ENCODE results near the gene MTX1. TPM values are rescaled to one million over a fixed set of nuclear protein-coding genes. Genes with fewer than 3 reads are reported as not detected.

Gene MTX1
- total and polyA plus RNA-seq, 2 of the 4 experiments (the other 2 are of a cell fraction) = 67.2 to 73.7 TPM

DNA sequence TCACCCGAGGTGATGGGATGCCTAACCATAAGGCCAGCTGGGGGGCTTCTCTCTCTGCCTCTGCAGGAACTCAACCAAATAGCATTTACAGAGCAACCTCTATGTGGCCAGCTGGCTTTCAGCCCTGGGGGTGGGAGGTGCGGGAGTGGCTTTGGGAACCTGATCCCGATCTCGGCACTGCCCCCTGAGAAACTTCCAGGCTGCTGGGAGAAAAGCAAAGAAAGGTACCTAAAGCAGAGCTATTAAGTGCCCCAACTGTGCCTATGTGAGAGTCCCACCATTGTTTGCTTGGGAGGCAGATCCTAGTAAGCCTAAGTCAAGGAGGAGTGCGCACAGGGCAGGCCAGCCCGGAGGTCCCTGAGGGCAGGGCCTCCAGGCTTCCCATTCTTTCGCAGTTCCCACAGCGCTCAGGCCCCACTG, 42.4 kb upstream of the MTX1 start:
- Histone ChIP-seq H2BK5ac (ENCODE audit: low read depth, low read length, poor library complexity, severe bottlenecking) (no peak overlapping the region), H2AFZ (replicated peaks; ENCODE audit: low read length, poor library complexity) (peak overlapping the region; percentile 32), H4K8ac (ENCODE audit: low read depth in 2 of 2, low read length in 2 of 2) (no peak overlapping the region), H3K9me1 (ENCODE audit: insufficient read depth, low read length) (no peaks in the 10 kb centered on the region; the same call in 1 of the 2 replicates), H2AK9ac (replicated peaks; ENCODE audit: low read depth, low read length, poor library complexity) (no peak overlapping the region), H3K36me3 (ENCODE audit: control insufficient read depth, insufficient read depth, low read length) (peaks cover 16% of the 10 kb centered on the region), H3K23ac (ENCODE audit: low read depth, low read length) (no peak overlapping the region), H3K27me3 (ENCODE audit: control insufficient read depth, insufficient read depth, low read length) (peaks cover 6% of the 10 kb centered on the region; the same call in 1 of the 2 replicates), H2AK5ac (ENCODE audit: low read depth, low read length) (no peak overlapping the region), H3K14ac (replicated peaks; ENCODE audit: low read depth, low read length) (no peak overlapping the region), H3K27ac (ENCODE audit: insufficient read depth, low read length) (no peak overlapping the region), H3K4me2 (ENCODE audit: low read depth, low read length) (no peak overlapping the region), H2BK20ac (ENCODE audit: low read depth, low read length) (no peak overlapping the region), H3K56ac (ENCODE audit: extremely low read depth, insufficient read depth, low read length) (no peak overlapping the region), H2BK120ac (ENCODE audit: low read depth, low read length) (no peak overlapping the region), H4K91ac (ENCODE audit: insufficient read depth, low read depth, low read length) (no peak overlapping the region), H3K4me1 (ENCODE audit: control insufficient read depth, insufficient read depth, low read length) (peaks cover 2% of the 10 kb centered on the region; the same call in 1 of the 2 replicates), H3K9ac (ENCODE audit: low read depth, low read length) (no peak overlapping the region), H3K79me1 (ENCODE audit: low read depth in 1 of 2, low read length in 2 of 2) (peaks cover 0 to 5% of the 10 kb centered on the region in 2 experiments; a peak in 3 of 4 replicates), H3K9me3 (ENCODE audit: control insufficient read depth, insufficient read depth, low read length) (no peaks in the 10 kb centered on the region), H3K4ac (ENCODE audit: low read depth, low read length) (no peak overlapping the region), H4K5ac (ENCODE audit: low read depth, low read length) (no peak overlapping the region), H3K18ac (ENCODE audit: low read depth, low read length) (no peak overlapping the region), H2BK15ac (ENCODE audit: low read depth, low read length) (no peak overlapping the region), H3K4me3 (ENCODE audit: insufficient read depth, low read depth, low read length) (no peak overlapping the region), H4K20me1 (ENCODE audit: insufficient read depth, low read length) (no peaks in the 10 kb centered on the region)
- POLR2A ChIA-PET (ENCODE audit: unreplicated experiment) = no interaction called here
- 51% methylated on average over 7 of the region's 8 CpGs; no CpG with 5 or more reads in 1 of the 2 experiments for WGBS, 2 experiments (ENCODE audit: extremely low coverage in 2 of 2, insufficient read length in 1 of 2)
- ATAC-seq (ENCODE audit: low read depth) = no peak
- in situ Hi-C loops (cut with MboI; ENCODE audit: low sequenced_read_pairs) (loop anchor here (5.0 kb wide), 1 partner anchor 74 kb away; no protein-coding TSS in a partner anchor), intact Hi-C loops (cut with micrococcal nuclease) (no loop called here), dilution Hi-C loops (cut with HindIII; ENCODE audit: low sequenced_read_pairs, unreplicated experiment) (no loop called here)
- CTCF ChIA-PET = interaction anchor here (3.1 kb wide), 1 partner anchor 75 kb away, joined by 18 read pairs; no protein-coding TSS in a partner anchor
- no peak for DNase-seq
- no peak for TF ChIP-seq RAD21 (IDR thresholded peaks at IDR 0.05; ENCODE audit: low read length)
- TF ChIP-seq POLR2A (IDR thresholded peaks at IDR 0.05; ENCODE audit: low read depth, low read length) = no peak
- TF ChIP-seq BHLHE40 (IDR thresholded peaks at IDR 0.05; ENCODE audit: low read depth, low read length) = no peak
- TF ChIP-seq MAFK (IDR thresholded peaks at IDR 0.05; ENCODE audit: low read depth, low read length) = no peak
- TF ChIP-seq, protein P1, sequence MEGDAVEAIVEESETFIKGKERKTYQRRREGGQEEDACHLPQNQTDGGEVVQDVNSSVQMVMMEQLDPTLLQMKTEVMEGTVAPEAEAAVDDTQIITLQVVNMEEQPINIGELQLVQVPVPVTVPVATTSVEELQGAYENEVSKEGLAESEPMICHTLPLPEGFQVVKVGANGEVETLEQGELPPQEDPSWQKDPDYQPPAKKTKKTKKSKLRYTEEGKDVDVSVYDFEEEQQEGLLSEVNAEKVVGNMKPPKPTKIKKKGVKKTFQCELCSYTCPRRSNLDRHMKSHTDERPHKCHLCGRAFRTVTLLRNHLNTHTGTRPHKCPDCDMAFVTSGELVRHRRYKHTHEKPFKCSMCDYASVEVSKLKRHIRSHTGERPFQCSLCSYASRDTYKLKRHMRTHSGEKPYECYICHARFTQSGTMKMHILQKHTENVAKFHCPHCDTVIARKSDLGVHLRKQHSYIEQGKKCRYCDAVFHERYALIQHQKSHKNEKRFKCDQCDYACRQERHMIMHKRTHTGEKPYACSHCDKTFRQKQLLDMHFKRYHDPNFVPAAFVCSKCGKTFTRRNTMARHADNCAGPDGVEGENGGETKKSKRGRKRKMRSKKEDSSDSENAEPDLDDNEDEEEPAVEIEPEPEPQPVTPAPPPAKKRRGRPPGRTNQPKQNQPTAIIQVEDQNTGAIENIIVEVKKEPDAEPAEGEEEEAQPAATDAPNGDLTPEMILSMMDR (conservative IDR thresholded peaks at IDR 0.05; ENCODE audit: low read depth, low read length) = no peak
- TF ChIP-seq, protein P2, sequence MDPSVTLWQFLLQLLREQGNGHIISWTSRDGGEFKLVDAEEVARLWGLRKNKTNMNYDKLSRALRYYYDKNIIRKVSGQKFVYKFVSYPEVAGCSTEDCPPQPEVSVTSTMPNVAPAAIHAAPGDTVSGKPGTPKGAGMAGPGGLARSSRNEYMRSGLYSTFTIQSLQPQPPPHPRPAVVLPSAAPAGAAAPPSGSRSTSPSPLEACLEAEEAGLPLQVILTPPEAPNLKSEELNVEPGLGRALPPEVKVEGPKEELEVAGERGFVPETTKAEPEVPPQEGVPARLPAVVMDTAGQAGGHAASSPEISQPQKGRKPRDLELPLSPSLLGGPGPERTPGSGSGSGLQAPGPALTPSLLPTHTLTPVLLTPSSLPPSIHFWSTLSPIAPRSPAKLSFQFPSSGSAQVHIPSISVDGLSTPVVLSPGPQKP (IDR thresholded peaks at IDR 0.05; ENCODE audit: borderline replicate concordance, low read depth, low read length) = no peak
- TF ChIP-seq, protein P3, sequence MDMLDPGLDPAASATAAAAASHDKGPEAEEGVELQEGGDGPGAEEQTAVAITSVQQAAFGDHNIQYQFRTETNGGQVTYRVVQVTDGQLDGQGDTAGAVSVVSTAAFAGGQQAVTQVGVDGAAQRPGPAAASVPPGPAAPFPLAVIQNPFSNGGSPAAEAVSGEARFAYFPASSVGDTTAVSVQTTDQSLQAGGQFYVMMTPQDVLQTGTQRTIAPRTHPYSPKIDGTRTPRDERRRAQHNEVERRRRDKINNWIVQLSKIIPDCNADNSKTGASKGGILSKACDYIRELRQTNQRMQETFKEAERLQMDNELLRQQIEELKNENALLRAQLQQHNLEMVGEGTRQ (IDR thresholded peaks at IDR 0.05; ENCODE audit: low read depth, low read length) = no peak
- TF ChIP-seq MAZ (IDR thresholded peaks at IDR 0.05; ENCODE audit: borderline replicate concordance, low read depth, low read length) = no peak
- no peak for TF ChIP-seq CHD1 (IDR thresholded peaks at IDR 0.05; ENCODE audit: low read depth, low read length)
- no peak for TF ChIP-seq RCOR1 (IDR thresholded peaks at IDR 0.05; ENCODE audit: insufficient replicate concordance, low read length)
- TF ChIP-seq SMC3 (IDR thresholded peaks at IDR 0.05; ENCODE audit: low read depth, low read length) = no peak
- no peak for TF ChIP-seq NFE2L2 (IDR thresholded peaks at IDR 0.05; ENCODE audit: low read depth, low read length)
- no peak for TF ChIP-seq MXI1 (IDR thresholded peaks at IDR 0.05; ENCODE audit: borderline replicate concordance, low read depth, low read length)
- no peak for TF ChIP-seq RFX5 (IDR thresholded peaks at IDR 0.05; ENCODE audit: low read depth, low read length)
- BruUV-seq (replicated peaks) = no TSS peak
